NCI-H526 (cell line): ENCODE data around the gene AGPAT4.
A peak's percentile ranks its signal among the peaks of the same experiment; 100 is the strongest.
"Not testable (repeated sequence)": the region's sequence is repeated elsewhere in the genome, so short reads cannot be mapped to it uniquely, and the experiment has no call there.

ENCODE experiments used
- DNase-seq, 2 experiments: peaks; one replicate each; lab custom pipeline; 2025; lab: John Stamatoyannopoulos, UW

The AGPAT4 gene

DNA sequence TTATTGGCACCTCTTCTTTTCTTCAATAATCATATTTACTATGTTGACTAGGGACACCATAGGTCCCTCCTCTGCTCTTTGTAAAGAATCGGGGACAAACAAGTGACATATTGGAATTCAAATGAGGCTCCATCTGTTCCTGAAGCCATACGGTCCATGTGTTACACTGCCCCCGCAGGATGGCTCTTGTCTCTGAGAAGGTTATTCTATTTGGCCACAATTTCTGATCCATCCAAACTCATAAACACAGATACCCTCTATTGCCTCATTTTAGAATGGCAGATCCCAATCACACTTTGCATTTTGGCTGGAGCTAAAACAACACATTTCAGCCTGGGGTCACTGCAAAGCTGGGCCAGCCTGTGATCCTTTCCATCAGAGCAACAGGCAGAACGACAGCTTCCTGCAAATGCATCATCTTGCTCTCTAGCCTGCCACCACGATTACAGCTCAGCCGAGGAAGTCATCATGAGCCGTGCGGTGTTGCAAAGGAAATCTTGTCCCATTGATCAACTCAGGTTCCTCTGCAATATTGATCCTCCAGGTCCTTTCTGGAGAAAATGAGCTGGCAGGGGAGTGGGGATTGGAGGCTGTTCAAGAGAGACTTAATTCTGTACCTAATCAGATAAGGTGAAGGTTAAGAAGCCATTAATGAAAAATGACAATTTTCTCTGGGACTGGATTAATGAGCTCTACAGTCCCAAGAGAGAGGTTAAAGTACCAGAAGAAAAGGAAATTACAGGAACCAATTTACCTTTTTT lies 73.1 kb downstream of the AGPAT4 start:
- peak in 1 of 2 experiments; percentile 9 for DNase-seq

DNA sequence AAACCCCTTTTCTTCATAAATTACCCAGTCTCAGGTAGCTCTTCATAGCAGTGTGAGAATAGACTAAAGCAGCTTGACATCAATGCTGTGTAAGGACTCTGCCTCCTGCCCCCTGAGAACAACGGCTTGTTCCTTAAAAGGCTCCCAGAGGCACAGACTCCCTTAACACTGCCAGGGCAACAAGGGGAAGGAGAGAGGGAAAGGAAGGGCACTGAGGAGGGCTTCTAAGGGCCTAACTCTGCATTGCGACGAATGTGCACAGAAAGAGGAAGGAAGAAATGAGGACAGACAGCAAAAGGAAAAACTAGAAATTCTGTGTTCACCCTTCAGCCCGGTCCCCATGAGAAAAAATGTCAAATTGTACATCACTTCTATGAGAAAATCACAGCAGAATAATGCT lies 74.0 kb downstream of the AGPAT4 start:
- DNase-seq: no peak

DNA sequence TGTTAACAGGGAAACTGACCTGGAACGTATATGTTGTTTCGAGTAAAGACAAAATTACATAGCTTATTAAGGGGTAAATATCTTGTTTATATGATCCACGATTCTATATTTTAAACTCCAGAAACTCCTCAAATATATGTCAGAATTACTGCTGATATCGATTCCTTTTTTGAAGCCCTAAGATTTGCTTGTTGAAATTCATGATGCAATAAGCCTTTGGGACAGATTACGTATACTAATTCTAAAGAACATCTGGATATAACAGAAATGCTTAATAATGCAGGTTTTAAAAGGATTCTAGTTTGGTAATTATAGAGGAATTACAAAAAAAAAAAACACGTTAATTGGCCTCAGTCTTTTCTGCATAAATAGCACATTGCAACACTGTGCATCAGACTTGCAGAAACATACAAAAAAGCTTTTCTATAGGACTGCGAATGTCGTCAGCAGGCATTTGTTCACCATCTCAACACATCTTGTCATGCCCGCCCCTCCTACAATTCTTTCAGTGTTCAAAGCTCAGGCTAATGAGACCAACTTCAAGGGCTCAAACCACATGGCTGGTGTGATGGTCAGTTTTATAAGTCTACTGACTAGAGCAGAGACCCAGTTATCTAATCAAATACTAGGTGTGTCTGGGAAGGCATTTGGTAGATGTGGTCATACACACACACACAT lies 74.9 kb downstream of the AGPAT4 start:
- DNase-seq: no peak

DNA sequence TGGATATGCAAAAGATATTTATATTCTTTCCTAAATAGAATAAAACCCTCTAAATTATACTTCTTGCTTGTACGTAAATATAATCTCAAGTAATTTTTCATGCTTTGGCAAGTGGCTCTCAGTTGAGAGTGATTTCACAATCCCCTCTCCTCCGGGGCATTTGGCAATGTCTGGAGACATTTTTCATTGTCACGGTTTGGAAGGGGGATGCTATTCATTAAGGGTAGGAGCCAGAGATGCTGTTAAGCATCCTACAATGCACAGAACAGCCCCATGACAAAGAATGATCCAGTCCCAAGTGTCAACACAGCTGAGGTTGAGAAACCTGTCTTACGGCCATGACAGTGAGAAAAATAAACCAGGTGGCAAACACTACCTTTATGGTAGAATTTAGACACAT lies 75.7 kb downstream of the AGPAT4 start:
- no peak for DNase-seq

DNA sequence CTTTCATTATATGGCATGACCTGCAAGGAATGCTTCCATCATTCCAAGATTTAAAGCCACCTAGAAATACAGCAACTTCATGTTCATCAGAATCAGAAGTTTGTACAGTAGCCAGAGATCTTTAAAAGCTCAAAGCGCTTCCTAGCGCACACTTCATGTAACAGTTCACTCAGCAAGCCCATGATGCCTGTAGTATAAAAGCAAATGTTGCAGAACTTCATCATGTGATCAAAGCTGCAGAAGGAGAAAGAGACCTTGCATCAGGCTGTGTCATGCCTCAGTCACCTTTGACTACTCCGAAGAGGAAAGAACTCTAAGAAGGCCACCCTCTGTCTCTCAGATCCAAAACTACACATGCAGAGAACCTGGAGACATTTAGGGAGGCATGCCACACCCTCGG lies 78.5 kb downstream of the AGPAT4 start:
- no peak for DNase-seq

DNA sequence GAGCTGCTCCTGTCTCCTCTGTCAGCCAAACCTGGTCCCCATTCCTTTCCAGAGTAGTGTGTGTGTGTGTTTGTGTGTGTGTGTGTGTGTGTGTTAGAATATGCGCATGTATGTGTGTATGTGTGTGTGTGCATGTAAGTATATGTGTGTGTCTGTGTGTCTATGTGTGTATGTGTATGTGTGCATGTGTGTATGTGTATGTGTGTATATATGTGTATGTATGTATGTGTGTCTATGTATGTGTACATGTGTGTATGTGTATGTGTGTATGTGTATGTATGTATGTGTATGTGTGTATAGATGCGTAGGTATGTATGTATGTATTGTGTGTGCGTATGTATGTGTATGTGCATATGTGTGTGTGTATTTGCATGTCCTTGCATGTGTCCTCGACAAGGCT lies 79.5 kb downstream of the AGPAT4 start:
- DNase-seq: no peak

DNA sequence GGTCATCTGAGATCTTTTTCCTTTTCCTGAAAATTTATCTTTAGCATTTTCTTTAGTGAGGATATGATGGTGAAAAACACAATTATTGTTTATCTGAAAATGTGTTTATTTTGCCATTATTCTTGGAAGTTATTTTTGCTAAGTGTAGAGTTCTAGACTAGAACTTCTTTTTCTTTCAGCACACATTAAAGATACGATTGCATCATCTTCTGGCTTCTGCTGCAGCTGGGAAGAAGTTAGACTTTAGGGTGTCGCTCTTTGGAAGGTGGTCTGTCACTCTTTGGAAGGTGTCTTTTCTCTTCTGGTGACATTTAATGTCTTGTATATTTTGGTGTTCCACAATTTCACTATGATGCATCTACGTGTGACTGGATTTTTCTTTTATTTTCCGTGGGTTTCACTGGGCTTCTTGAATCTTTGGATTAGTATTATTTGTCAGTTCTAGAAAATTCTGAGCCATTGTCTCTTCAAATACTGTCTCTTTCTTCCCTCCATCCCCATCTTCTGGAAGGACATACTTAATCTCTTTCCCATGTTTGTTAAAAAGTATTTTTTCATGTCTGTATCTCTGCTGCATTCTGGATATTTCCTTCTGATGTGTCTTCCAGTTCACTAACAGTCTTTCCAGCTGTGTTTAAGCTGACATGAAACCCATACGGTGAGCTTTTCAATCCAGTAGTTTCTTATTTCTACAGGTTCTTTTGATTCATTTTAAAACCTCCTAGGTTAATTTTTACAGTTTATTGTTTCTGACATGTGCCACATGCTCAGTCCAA lies 81.0 kb downstream of the AGPAT4 start:
- no peak for DNase-seq

DNA sequence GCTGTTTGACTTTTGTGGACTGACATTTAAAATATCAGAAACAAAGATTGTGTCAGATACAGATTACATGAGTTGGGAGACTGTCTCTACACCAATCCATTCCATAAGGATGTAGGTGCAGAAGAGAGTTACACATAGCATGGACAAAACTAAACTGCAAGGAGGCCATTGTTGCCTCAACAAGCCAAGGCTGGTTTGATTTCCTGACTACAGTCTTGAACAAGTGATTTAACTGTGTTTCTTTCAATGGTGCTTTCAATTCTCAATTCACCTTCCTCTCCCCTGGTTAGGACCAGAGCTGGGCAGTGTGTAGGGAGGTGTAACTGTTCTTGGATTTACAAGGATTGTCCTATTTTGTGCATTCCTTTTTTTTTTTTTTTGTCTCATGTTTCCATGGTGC lies 82.2 kb downstream of the AGPAT4 start:
- no peak for DNase-seq

DNA sequence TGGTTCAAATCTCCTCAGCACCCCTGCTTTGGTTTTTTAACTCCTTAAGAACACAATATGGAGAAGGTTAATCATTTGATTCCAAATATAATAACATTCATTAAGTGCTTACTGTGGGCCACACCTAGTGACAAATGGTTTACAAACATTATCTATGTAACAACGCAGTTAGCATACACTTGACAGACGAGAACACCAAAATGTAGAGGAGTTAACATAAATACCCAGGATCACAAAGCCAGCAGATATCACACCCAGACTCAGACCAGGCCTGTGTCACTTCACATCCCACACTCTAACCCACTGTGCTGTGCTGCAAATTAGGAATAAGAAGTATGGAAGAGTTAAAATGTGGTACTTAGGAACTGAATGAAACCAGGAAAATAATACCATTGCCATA lies 82.9 kb downstream of the AGPAT4 start:
- no peak for DNase-seq

DNA sequence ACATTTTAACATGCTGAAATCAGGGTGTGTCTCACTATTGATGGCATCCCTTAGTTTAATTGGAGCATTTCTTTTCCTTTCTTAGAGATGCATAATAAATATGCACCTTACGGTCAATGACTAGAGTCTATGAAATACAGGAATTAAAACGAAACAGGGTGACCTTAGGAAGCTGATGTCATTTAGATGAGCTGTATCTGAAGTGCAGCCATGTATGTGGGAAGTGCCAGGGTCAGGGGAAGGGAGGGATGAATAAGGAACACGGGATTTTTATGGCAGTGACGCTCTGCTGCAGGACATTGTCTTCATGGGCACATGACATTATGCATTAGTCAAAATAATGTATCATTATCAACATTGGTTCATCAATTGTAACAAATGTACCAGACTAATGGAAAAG lies 84.0 kb downstream of the AGPAT4 start:
- DNase-seq: no peak

DNA sequence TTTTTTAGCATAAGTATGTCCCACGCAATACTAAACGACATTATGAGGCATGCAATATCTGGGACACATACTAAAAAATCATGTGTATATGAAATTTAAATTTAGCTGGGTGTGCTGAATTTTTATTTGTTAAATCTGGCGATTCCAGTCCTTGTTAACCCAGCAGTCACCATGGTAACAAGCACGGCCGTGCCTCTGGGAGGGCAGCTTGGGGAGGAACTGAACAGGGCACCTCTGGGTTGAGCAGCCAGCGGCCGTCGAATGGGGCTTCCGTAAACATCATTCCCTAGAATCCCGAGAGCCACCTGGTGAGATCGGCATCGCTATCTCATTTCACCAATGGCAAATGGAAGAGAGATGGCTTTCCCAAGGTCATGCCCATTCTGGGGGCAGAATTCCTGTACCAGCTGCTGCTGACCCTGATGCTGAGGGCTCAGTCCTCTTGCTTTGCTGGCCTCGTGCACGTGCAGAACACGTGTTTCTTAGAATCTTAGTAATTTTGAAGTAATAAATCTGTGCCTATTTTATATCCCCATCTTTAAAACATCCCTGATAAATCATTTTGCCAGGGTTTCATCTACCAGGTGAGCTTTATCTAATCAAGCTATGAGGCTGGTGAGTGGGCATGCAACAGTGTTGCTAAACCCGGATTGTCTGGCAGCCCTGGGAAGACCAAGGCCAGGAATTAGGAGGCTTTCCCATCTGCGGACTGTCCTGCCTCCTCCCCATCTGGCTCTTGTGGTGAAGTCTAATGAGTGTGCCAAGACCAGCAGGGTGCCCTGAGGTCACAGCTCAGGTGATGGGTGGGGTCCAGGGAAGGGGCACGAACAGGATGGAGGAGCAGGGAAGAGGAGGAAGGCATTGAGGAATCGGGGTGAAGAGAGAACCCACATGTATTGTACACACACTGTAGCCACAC lies 85.1 kb downstream of the AGPAT4 start:
- no peak for DNase-seq

DNA sequence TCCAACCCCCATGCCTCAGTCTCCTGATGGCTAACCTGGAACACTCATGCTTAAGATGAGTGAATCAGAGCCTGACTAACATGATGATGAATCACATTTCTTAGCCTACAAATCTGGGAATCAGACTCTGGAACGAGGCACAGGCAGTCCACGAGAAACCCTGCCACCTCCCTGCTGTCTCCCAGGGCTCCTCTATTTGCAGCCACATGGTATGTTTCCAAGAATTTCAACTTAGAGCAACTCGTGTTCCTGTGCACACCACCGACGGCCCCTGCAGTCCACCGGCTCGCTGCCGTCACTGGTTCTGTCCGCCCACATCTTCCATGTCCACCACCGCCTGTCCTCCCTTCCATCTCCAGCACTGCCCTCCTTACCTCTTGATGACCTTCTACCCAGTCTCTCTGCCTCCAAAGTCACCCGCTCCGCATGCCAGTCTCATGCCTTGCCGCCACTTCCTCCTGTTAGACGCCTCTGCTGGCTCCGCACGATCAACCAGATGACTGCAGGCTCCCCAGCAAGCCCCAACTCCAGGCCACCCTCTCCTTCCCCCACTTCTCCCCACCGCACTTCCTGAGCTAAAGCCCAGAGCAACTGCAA lies 87.6 kb downstream of the AGPAT4 start:
- no peak for DNase-seq

DNA sequence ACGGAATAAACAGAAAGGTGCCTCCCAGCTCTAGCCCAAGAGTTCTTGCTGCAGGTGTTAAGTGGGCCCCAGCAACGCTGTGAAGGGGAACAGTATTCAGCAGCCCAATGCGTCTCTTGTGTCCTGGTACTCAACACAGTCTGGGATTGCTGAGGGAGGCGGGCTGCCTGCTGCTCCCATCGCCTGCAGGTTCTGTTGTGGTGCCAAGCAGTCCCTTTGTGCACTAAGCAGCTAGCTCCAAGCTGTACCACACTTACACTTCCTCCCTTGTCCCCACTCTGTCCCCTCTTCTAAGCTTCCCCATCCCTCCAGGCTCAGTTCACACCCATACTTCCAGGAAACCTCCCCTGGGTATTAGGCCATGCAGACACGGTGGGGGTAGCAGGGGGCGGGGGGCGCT lies 92.7 kb downstream of the AGPAT4 start:
- no peak for DNase-seq

DNA sequence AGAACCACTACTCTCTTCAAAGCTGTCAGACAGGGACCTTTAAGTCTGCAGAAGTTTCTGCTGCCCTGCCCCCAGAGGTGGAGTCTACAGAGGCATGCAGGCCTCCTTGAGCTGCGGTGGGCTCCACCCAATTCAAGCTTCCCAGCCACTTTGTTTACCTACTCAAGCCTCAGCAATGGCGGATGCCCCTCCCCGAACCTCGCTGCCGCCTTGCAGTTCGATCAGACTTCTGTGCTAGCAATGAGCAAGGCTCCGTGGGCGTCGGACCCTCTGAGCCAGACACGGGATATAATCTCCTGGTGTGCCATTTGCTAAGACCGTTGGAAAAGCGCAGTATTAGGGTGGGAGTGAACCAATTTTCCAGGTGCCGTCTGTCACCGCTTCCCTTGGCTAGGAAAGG lies 95.7 kb downstream of the AGPAT4 start:
- not testable (repeated sequence) for DNase-seq

DNA sequence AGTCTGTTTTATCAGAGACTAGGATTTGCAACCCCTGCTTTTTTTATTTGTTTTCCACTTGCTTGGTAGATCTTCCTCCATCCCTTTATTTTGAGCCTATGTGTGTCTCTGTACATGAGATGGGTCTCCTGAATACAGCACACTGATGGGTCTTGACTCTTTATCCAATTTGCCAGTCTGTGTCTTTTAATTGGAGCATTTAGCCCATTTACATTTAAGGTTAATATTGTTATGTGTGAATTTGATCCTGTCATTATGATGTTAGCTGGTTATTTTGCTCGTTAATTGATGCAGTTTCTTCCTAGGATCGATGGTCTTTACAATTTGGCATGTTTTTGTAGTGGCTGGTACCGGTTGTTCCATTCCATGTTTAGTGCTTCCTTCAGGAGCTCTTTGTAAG lies 97.4 kb downstream of the AGPAT4 start:
- not testable (repeated sequence) for DNase-seq

DNA sequence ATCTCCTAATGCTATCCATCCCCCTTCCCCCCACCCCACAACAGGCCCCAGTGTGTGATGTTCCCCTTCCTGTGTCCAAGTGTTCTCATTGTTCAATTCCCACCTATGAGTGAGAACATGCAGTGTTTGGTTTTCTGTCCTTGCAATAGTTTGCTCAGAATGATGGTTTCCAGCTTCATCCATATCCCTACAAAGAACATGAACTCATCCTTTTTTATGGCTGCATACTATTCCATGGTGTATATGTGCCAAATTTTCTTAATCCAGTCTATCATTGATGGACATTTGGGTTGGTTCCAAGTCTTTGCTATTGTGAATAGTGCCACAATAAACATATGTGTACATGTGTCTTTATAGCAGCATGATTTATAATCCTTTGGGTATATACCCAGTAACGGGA lies 101.1 kb downstream of the AGPAT4 start:
- not testable (repeated sequence) for DNase-seq

DNA sequence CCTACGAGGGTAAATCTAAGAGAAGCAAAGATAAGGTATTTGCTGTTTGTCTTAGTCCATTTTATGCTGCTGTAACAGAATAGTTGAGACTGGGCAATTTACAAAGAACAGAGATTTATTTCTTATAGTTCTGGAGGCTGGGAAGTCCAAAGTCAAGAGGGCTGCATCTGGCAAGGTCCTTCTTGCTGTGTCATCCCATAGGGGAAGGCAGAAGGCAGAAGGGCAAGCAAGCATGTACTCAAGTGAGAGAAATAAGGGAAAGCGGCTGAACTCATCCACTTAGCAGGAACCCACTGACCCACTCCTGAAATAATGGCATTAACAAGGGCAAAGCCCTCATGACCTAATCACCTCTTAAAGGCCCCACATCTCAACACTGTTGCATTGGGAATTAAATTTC lies 102.7 kb downstream of the AGPAT4 start:
- DNase-seq: no peak

DNA sequence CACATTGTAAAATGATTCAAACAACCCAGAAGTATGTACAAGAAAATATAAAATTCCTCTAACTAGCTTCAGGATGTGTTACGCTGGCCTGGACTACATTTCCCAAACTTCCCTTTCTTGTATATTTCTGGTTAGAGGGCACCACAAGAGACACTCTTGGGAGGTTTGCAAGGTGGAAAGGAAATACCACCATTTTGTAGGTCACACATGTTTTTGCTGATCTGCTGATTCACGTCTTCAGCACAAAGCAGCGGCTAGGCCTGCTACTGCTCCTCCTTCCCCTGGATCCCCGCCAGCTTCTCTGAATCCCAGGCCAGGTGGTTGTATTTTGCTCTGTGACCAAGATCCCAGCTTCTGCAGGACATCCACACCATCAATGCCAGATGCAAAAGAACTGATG lies 104.2 kb downstream of the AGPAT4 start:
- no peak for DNase-seq

DNA sequence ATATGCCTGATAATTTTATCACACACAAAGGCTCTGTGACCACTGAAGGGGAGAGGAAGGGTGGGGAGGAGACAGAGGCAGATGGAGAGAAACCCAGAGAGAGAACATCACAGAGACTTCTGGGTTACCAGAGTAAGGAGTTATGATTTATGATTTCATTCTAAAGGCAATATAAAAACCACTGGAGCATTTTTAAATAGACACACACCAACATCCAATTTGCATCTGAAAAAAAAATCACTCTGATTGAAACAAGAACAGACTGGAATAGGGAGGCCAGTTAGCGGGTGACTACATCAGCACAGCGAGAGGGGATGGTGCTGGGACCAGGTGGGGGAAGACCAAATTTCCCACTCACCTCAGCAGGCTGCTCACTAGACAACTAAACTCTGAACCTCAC lies 104.8 kb downstream of the AGPAT4 start:
- peak; percentile 42 to 50 for DNase-seq

DNA sequence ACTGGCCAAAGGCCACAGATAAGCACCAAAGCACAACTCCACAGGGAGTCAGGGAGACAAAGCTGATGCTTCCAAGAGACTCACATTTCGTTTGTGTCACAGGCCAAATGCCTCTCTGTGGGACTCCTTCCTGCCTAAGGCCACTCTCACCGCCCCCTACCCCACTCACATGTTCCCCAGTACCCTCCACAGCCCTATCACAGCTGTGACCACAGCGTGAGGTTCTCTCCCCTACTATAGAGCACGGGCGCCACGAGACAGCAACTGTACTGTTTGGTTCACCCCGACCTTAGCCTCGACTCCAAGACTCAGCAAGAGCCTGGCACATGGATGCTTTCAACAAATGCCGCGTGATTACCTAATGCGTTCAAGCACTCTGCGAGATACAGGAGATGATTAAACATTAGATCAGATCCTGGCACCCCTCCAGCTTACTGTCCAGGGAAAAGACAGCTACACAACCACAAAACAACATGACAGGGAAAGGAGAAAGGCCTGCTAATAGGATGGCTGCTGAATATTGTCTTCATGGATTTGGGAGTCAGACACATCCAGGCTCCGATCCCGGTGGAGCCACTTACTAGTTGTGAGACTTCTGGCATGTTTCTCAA lies 105.5 kb downstream of the AGPAT4 start:
- peak in 1 of 2 experiments; percentile 5 for DNase-seq

DNA sequence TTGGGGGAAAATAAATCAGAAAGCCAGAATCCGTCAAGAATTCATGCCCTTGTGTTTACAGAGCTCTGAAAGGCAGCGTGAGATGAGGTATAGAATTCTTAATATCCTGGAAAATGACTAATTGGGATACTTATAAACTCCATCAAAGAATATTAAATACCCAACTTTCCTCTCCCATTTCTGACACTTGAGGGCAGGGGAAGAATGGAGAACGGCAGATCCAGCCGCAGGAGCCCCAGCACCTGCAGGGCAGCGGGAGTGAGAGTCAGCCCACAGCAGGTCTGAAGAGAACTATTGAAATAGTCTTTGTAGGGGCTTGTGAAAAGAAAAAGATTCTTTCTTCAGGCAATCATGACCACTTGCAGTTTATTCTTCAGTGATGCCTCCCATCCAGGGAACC lies 107.2 kb downstream of the AGPAT4 start:
- no peak for DNase-seq
